HepG2 (cell line): ENCODE results near the gene GNAT2.

Experiments used
- CREB1 ChIP-seq, 2 experiments: fragments of 450-650 bp in 1 of 2; IDR thresholded peaks; 2 replicates each; pipeline ENCODE4 v1.6.1; 2016 to 2017; ENCODE audit warnings: control low read depth in 1 of 2, mild to moderate bottlenecking in 1 of 2, missing compliant biosample characterization in 1 of 2, missing genetic modification characterization in 1 of 2
- ESRRA ChIP-seq: sonication (generic); formaldehyde crosslinking; IDR thresholded peaks from 2 replicates; pipeline ENCODE4 v1.5.1; 2020; ENCODE audit warnings: mild to moderate bottlenecking, low read depth, missing genetic modification reagents
- HCFC1 ChIP-seq: fragments of 150-350 bp; IDR thresholded peaks from 2 replicates; pipeline ENCODE4 v1.6.1; 2014; ENCODE audit warnings: low read depth, low read length
- NFE2L2 ChIP-seq: fragments of 150-350 bp; IDR thresholded peaks from 2 replicates; pipeline ENCODE4 v1.6.1; 2014; ENCODE audit warnings: low read length
- POLR2A ChIP-seq, 2 experiments: IDR thresholded peaks; 2 replicates each; pipeline ENCODE4 v1.6.1; 2011; ENCODE audit warnings: low read depth in 2 of 2, low read length in 2 of 2, mild to moderate bottlenecking in 1 of 2, moderate library complexity in 1 of 2; ENCODE audit not compliant: insufficient read depth in 1 of 2
- POLR2AphosphoS5 ChIP-seq: IDR thresholded peaks from 2 replicates; pipeline ENCODE4 v1.6.1; 2012; ENCODE audit warnings: low read depth, low read length
- RXRA ChIP-seq: sonication (generic); formaldehyde crosslinking; IDR thresholded peaks from 2 replicates; pipeline ENCODE4 v1.5.1; 2020; ENCODE audit warnings: missing genetic modification reagents
- SMC3 ChIP-seq: IDR thresholded peaks from 2 replicates; pipeline ENCODE4 v1.6.1; 2011; ENCODE audit warnings: low read length, improper control_type of control experiment
- ZBTB1 ChIP-seq: sonication (generic); formaldehyde crosslinking; IDR thresholded peaks from 2 replicates; pipeline ENCODE4 v1.4.0; 2020; ENCODE audit warnings: missing genetic modification reagents, borderline replicate concordance
- ZSCAN29 ChIP-seq: sonication (generic); formaldehyde crosslinking; conservative IDR thresholded peaks from 2 replicates; pipeline ENCODE4 v1.4.0; 2020; ENCODE audit warnings: mild to moderate bottlenecking, missing genetic modification reagents
- TF ChIP-seq, protein P1 (sequence below): sonication (generic); formaldehyde crosslinking; IDR thresholded peaks from 2 replicates; pipeline ENCODE4 v1.5.0; 2020; ENCODE audit warnings: mild to moderate bottlenecking, missing genetic modification reagents, moderate library complexity
- TF ChIP-seq, protein P2 (sequence below): sonication (generic); formaldehyde crosslinking; IDR thresholded peaks from 2 replicates; pipeline ENCODE4 v1.5.1; 2020; ENCODE audit warnings: missing genetic modification reagents, mild to moderate bottlenecking, borderline replicate concordance
- TF ChIP-seq, protein P3 (sequence below): sonication (generic); formaldehyde crosslinking; conservative IDR thresholded peaks from 2 replicates; pipeline ENCODE4 v1.5.0; 2020; ENCODE audit warnings: missing genetic modification reagents
- TF ChIP-seq, protein P4 (sequence below): fragments of 450-650 bp; IDR thresholded peaks from 2 replicates; pipeline ENCODE4 v1.6.1; 2016

DNA sequence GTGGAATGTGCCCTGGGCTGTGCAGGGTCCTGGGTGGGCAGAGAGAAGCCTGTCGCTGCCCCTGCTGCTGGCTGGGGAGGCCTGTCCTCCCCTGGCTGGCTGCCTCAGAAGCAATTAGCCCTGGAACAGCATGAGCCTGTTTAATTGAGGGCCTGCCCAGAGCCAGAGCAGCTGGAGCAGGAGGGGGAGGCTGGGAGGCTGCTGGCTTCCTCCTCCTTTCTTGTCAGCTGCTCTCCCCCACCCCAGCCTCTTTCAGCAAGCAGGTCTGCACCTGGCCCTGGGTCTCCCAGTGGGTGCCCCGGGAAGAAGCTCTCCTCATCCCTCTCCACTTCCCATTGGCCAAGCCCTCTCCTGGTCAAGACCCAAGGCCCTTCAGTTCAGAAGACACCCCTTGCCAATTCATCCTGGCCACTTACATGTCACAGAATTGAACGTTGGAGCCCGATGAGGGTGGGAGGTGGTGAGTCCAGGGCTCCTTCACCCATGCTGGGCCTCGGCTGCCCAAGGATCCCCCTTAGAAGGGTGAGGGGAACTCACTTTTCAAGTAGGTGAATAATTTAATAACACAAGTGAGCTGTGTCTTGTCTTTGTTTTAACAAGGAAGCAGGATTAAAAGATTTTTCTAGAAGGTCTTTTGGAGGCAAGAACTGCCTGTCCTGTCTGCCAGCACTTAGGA lies 13.4 kb upstream of the GNAT2 start:
- TF ChIP-seq ZSCAN29 (CRISPR knock-in tag) (no peak), HCFC1 (no peak), POLR2AphosphoS5 (no peak), RXRA (no peak), CREB1 (IDR thresholded peaks at IDR 0.05) (no peak), CREB1 (CRISPR knock-in tag; IDR thresholded peaks at IDR 0.05) (no peak), ZBTB1 (no peak), ESRRA (CRISPR knock-in tag) (no peak), POLR2A (IDR thresholded peaks at IDR 0.05; ENCODE audit: insufficient read depth in 1 of 2, low read depth in 2 of 2, low read length in 2 of 2) (no peak), NFE2L2 (no peak), SMC3 (no peak)
- TF ChIP-seq, protein P1, sequence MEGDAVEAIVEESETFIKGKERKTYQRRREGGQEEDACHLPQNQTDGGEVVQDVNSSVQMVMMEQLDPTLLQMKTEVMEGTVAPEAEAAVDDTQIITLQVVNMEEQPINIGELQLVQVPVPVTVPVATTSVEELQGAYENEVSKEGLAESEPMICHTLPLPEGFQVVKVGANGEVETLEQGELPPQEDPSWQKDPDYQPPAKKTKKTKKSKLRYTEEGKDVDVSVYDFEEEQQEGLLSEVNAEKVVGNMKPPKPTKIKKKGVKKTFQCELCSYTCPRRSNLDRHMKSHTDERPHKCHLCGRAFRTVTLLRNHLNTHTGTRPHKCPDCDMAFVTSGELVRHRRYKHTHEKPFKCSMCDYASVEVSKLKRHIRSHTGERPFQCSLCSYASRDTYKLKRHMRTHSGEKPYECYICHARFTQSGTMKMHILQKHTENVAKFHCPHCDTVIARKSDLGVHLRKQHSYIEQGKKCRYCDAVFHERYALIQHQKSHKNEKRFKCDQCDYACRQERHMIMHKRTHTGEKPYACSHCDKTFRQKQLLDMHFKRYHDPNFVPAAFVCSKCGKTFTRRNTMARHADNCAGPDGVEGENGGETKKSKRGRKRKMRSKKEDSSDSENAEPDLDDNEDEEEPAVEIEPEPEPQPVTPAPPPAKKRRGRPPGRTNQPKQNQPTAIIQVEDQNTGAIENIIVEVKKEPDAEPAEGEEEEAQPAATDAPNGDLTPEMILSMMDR (CRISPR knock-in tag), result no peak
- TF ChIP-seq, protein P2, sequence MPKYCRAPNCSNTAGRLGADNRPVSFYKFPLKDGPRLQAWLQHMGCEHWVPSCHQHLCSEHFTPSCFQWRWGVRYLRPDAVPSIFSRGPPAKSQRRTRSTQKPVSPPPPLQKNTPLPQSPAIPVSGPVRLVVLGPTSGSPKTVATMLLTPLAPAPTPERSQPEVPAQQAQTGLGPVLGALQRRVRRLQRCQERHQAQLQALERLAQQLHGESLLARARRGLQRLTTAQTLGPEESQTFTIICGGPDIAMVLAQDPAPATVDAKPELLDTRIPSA, result no peak
- TF ChIP-seq, protein P3, sequence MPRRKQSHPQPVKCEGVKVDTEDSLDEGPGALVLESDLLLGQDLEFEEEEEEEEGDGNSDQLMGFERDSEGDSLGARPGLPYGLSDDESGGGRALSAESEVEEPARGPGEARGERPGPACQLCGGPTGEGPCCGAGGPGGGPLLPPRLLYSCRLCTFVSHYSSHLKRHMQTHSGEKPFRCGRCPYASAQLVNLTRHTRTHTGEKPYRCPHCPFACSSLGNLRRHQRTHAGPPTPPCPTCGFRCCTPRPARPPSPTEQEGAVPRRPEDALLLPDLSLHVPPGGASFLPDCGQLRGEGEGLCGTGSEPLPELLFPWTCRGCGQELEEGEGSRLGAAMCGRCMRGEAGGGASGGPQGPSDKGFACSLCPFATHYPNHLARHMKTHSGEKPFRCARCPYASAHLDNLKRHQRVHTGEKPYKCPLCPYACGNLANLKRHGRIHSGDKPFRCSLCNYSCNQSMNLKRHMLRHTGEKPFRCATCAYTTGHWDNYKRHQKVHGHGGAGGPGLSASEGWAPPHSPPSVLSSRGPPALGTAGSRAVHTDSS (CRISPR knock-in tag), result no peak
- TF ChIP-seq, protein P4, sequence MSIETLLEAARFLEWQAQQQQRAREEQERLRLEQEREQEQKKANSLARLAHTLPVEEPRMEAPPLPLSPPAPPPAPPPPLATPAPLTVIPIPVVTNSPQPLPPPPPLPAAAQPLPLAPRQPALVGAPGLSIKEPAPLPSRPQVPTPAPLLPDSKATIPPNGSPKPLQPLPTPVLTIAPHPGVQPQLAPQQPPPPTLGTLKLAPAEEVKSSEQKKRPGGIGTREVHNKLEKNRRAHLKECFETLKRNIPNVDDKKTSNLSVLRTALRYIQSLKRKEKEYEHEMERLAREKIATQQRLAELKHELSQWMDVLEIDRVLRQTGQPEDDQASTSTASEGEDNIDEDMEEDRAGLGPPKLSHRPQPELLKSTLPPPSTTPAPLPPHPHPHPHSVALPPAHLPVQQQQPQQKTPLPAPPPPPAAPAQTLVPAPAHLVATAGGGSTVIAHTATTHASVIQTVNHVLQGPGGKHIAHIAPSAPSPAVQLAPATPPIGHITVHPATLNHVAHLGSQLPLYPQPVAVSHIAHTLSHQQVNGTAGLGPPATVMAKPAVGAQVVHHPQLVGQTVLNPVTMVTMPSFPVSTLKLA, result no peak
